ENCODE measurements around the gene DCUN1D2.
"Not testable (repeated sequence)": the region's sequence is repeated elsewhere in the genome, so short reads cannot be mapped to it uniquely, and the experiment has no call there.

DCUN1D2 gene

GRCh38 chr13:113464476-113464875 lies 26.0 kb downstream of the DCUN1D2 start:
- no peak for DNase-seq (ENCODE audit: low read depth)

GRCh38 chr13:113461022-113461751 lies 29.3 kb downstream of the DCUN1D2 start:
- DNase-seq (ENCODE audit: low read depth), result no peak

GRCh38 chr13:113460599-113460998 lies 29.9 kb downstream of the DCUN1D2 start:
- DNase-seq (ENCODE audit: low read depth), result no peak

- no peak for DNase-seq (ENCODE audit: low read depth)
Observed at GRCh38 chr13:113460064-113460555, 30.4 kb downstream of the DCUN1D2 start.

GRCh38 chr13:113458253-113459065 lies 32.1 kb downstream of the DCUN1D2 start:
- no peak for DNase-seq (ENCODE audit: low read depth)

- peak; percentile 41 for DNase-seq (ENCODE audit: low read depth)
Observed at GRCh38 chr13:113457510-113457909, 33.0 kb downstream of the DCUN1D2 start.

GRCh38 chr13:113456116-113456702 lies 34.3 kb downstream of the DCUN1D2 start:
- DNase-seq (ENCODE audit: low read depth), result no peak

GRCh38 chr13:113455384-113455783 lies 35.1 kb downstream of the DCUN1D2 start:
- DNase-seq (ENCODE audit: low read depth), result no peak

GRCh38 chr13:113454936-113455335 lies 35.6 kb downstream of the DCUN1D2 start:
- no peak for DNase-seq (ENCODE audit: low read depth)

GRCh38 chr13:113452942-113453901 lies 37.3 kb downstream of the DCUN1D2 start, which contains the start of gene ADPRHL1:
TSS of gene ADPRHL1 (minus strand) at chr13:113453488. CDS start at chr13:113453437, 51 bp downstream.
- DNase-seq (ENCODE audit: low read depth), result no peak

- DNase-seq (ENCODE audit: low read depth), result no peak
Observed at GRCh38 chr13:113452466-113452865, 38.0 kb downstream of the DCUN1D2 start.

- no peak for DNase-seq (ENCODE audit: low read depth)
Observed at GRCh38 chr13:113451951-113452421, 38.5 kb downstream of the DCUN1D2 start.

GRCh38 chr13:113450861-113451620 lies 39.5 kb downstream of the DCUN1D2 start:
- not testable (repeated sequence) for DNase-seq (ENCODE audit: low read depth)

GRCh38 chr13:113450348-113450744 lies 40.2 kb downstream of the DCUN1D2 start:
- not testable (repeated sequence) for DNase-seq (ENCODE audit: low read depth)

GRCh38 chr13:113449693-113450347 lies 40.7 kb downstream of the DCUN1D2 start:
- DNase-seq (ENCODE audit: low read depth), result no peak

- peak; percentile 31 for DNase-seq (ENCODE audit: low read depth)
Observed at GRCh38 chr13:113448885-113449692, 41.4 kb downstream of the DCUN1D2 start.

- DNase-seq (ENCODE audit: low read depth), result no peak
Observed at GRCh38 chr13:113448545-113448884, 42.0 kb downstream of the DCUN1D2 start.

- no peak for DNase-seq (ENCODE audit: low read depth)
Observed at GRCh38 chr13:113447596-113447995, 42.9 kb downstream of the DCUN1D2 start.

- DNase-seq (ENCODE audit: low read depth), result no peak
Observed at GRCh38 chr13:113446488-113446854, 44.0 kb downstream of the DCUN1D2 start.

All from GM04504 (cell line).